Esophagus muscularis mucosa (tissue), 4 donors: ENCODE data around the gene C1orf167. TPM values are rescaled to one million over a fixed set of nuclear protein-coding genes. Genes with fewer than 3 reads are reported as not detected.

Experiments
- DNase-seq: peaks from one replicate; pipeline ENCODE4 v3.0.0-alpha.2; 2017; ENCODE audit errors: extremely low spot score
- H3K27ac ChIP-seq, 4 donors: fragments of 200-600 bp; sonication (generic); replicated peaks in 1 of 4; 1 replicate in 3 of 4; 2 replicates in 1 of 4; pipeline ENCODE4 v1.5.1; 2016 to 2019; ENCODE audit warnings: mild to moderate bottlenecking in 1 of 4
- H3K27me3 ChIP-seq, 4 donors: fragments of 200-600 bp; sonication (generic); one replicate each; pipeline versions ENCODE4 v1.5.1 to v1.6.0; 2016 to 2019
- H3K36me3 ChIP-seq, 4 donors: fragments of 200-600 bp; sonication (generic); one replicate each; pipeline ENCODE4 v1.5.1; 2016 to 2019
- H3K4me1 ChIP-seq, 4 donors: fragments of 200-600 bp; sonication (generic); one replicate each; pipeline ENCODE4 v1.5.1; 2016 to 2019
- H3K4me3 ChIP-seq, 4 donors: fragments of 200-600 bp; sonication (generic); 1 replicate in 2 of 4; 2 replicates in 2 of 4; pipeline ENCODE4 v1.5.1; 2016 to 2019; ENCODE audit warnings: mild to moderate bottlenecking in 4 of 4, moderate library complexity in 1 of 4
- H3K9me3 ChIP-seq, 4 donors: fragments of 200-600 bp; sonication (generic); 1 replicate in 3 of 4; 2 replicates in 1 of 4; pipeline ENCODE4 v1.5.1; 2016 to 2019
- CTCF ChIP-seq, 3 experiments: fragments of 200-600 bp in 2 of 3; fragments of 450-650 bp in 1 of 3; sonication (generic) in 2 of 3; IDR thresholded peaks; one replicate each; pipeline ENCODE4 v1.5.1; 2017 to 2019; ENCODE audit warnings: antibody characterized with exemption in 3 of 3, mild to moderate bottlenecking in 2 of 3, moderate library complexity in 1 of 3
- EP300 ChIP-seq: sonication (generic); formaldehyde crosslinking; IDR thresholded peaks from one replicate; pipeline ENCODE4 v1.6.1; 2017; ENCODE audit warnings: antibody characterized with exemption
- POLR2A ChIP-seq: fragments of 450-650 bp; IDR thresholded peaks from one replicate; pipeline ENCODE4 v1.6.1; 2017; ENCODE audit warnings: antibody characterized with exemption, moderate library complexity, mild to moderate bottlenecking, low read depth
- POLR2AphosphoS5 ChIP-seq, 2 donors: sonication (generic); formaldehyde crosslinking; IDR thresholded peaks; one replicate each; pipeline ENCODE4 v1.6.1; 2017; ENCODE audit warnings: antibody characterized with exemption in 2 of 2
- WGBS: methylation state at CpG from one replicate; pipeline ENCODE4 v1.1.5; 2018; 5-methylcytosine and 5-hydroxymethylcytosine counted together
- intact Hi-C: fragments of 100-400 bp; cut with DNase I; formaldehyde crosslinking; loops from one replicate; pipeline ENCODE4 v1.15.1; 2023
- total RNA-seq, 4 donors: library from RNA; depleted of rRNA; stranded (reverse); fragments of >200 nt; gene quantifications; one replicate each; pipeline versions ENCODE4 v1.1.0 to v1.2.1, GENCODE V29; 2016

The C1orf167 gene
- total RNA-seq, 4 donors from 2014 or later, result 2.3 to 4.3 TPM; not detected in 2

- Histone ChIP-seq H3K36me3 (no peaks in the 10 kb centered on the region), H3K4me1 (peaks cover 4 to 8% (median 6%) of the 10 kb centered on the region in 4 donors), H3K27ac (no peak overlapping the region), H3K9me3 (no peaks in the 10 kb centered on the region), H3K4me3 (no peak overlapping the region), H3K27me3 (peaks cover 0 to 50% (median 12%) of the 10 kb centered on the region in 4 donors)
- no peak for DNase-seq
- intact Hi-C loops, result no loop called here
- 90% methylated on average over 4 of the region's 4 CpGs for WGBS
- TF ChIP-seq EP300 (no peak), POLR2A (no peak), POLR2AphosphoS5 (IDR thresholded peaks at IDR 0.05) (no peak), CTCF (IDR thresholded peaks at IDR 0.05) (no peak)
Observed at GRCh38 chr1:11759791-11760190, 2.2 kb upstream of the C1orf167 start.

GRCh38 chr1:11761285-11761684, 708 bp upstream of the C1orf167 start:
- 86% methylated on average over 6 of the region's 6 CpGs for WGBS
- H3K36me3 ChIP-seq, result no peaks in the 10 kb centered on the region
- H3K27ac ChIP-seq, result no peak overlapping the region
- intact Hi-C loops, result no loop called here
- H3K4me1 ChIP-seq, result peaks cover 4 to 8% (median 6%) of the 10 kb centered on the region in 4 donors
- H3K27me3 ChIP-seq, result peaks cover 0 to 53% (median 10%) of the 10 kb centered on the region in 4 donors
- H3K9me3 ChIP-seq, result no peaks in the 10 kb centered on the region
- no peak overlapping the region for H3K4me3 ChIP-seq
- no peak for DNase-seq
- TF ChIP-seq CTCF (IDR thresholded peaks at IDR 0.05), result no peak
- TF ChIP-seq POLR2A, result no peak
- TF ChIP-seq EP300, result no peak
- no peak for TF ChIP-seq POLR2AphosphoS5 (IDR thresholded peaks at IDR 0.05)

- TF ChIP-seq POLR2A (no peak), EP300 (no peak), CTCF (IDR thresholded peaks at IDR 0.05) (no peak), POLR2AphosphoS5 (IDR thresholded peaks at IDR 0.05) (no peak)
- Histone ChIP-seq H3K4me1 (peaks cover 4 to 8% (median 6%) of the 10 kb centered on the region in 4 donors), H3K4me3 (no peak overlapping the region), H3K27ac (no peak overlapping the region), H3K9me3 (no peaks in the 10 kb centered on the region), H3K36me3 (no peaks in the 10 kb centered on the region), H3K27me3 (peaks cover 0 to 63% (median 10%) of the 10 kb centered on the region in 4 donors)
- no peak for DNase-seq
- 90% methylated on average over 3 of the region's 3 CpGs for WGBS
- intact Hi-C loops, result no loop called here
Observed at GRCh38 chr1:11764115-11764514, 2.1 kb downstream of the C1orf167 start.

- Histone ChIP-seq H3K27me3 (peaks cover 0 to 63% (median 10%) of the 10 kb centered on the region in 4 donors), H3K4me3 (no peak overlapping the region), H3K36me3 (no peaks in the 10 kb centered on the region), H3K9me3 (no peaks in the 10 kb centered on the region), H3K4me1 (peaks cover 4 to 8% (median 6%) of the 10 kb centered on the region in 4 donors), H3K27ac (no peak overlapping the region)
- intact Hi-C loops, result no loop called here
- WGBS, result 100% methylated on average over 5 of the region's 7 CpGs
- TF ChIP-seq POLR2AphosphoS5 (IDR thresholded peaks at IDR 0.05) (no peak), EP300 (no peak)
- no peak for DNase-seq
Observed at GRCh38 chr1:11764519-11764918, 2.5 kb downstream of the C1orf167 start.

GRCh38 chr1:11765661-11766428, 3.9 kb downstream of the C1orf167 start:
- WGBS, result 86% methylated on average over 7 of the region's 19 CpGs

More at GRCh38 chr1:11765661-11766428, 3.9 kb downstream of the C1orf167 start:
- no peak for DNase-seq
- Histone ChIP-seq H3K27ac (no peak overlapping the region), H3K36me3 (no peaks in the 10 kb centered on the region), H3K4me3 (no peak overlapping the region), H3K4me1 (peaks cover 4 to 8% (median 6%) of the 10 kb centered on the region in 4 donors), H3K9me3 (no peaks in the 10 kb centered on the region), H3K27me3 (peaks cover 0 to 57% (median 10%) of the 10 kb centered on the region in 4 donors)
- TF ChIP-seq POLR2A, result no peak
- no peak for TF ChIP-seq CTCF (IDR thresholded peaks at IDR 0.05)
- TF ChIP-seq EP300, result no peak
- no peak for TF ChIP-seq POLR2AphosphoS5 (IDR thresholded peaks at IDR 0.05)
- intact Hi-C loops, result no loop called here
